ENCODE measurements around the gene MS4A18.

- TF ChIP-seq CTCF (conservative IDR thresholded peaks at IDR 0.05) (no peak), ZFX (IDR thresholded peaks at IDR 0.05) (no peak)
Measured at GRCh38 chr11:60774726-60775125, 50.2 kb downstream of the MS4A18 start.
